ENCODE results near the gene HMOX2.

DNA sequence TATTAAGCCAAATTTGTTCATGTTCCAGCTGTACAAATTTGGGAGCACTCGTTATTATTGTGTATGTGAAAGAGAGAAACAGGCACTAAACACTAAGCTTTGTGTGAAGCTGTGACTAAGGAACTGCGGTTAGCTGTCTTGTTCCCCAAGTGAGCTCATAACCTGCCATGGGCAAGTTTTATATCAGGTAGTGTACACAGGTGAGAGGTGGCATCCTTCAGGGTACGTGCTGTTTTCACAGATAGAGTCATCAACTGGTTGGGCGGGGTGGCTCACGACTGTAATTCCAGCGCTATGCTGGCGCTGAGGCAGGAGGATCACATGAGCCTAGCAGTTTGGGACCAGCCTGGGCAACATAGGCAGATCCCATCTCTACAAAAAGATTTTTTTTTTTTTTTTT is 47.7 kb upstream of the HMOX2 start:
- no peak for TF ChIP-seq POLR2AphosphoS5 (IDR thresholded peaks at IDR 0.05)
- TF ChIP-seq, protein P1, sequence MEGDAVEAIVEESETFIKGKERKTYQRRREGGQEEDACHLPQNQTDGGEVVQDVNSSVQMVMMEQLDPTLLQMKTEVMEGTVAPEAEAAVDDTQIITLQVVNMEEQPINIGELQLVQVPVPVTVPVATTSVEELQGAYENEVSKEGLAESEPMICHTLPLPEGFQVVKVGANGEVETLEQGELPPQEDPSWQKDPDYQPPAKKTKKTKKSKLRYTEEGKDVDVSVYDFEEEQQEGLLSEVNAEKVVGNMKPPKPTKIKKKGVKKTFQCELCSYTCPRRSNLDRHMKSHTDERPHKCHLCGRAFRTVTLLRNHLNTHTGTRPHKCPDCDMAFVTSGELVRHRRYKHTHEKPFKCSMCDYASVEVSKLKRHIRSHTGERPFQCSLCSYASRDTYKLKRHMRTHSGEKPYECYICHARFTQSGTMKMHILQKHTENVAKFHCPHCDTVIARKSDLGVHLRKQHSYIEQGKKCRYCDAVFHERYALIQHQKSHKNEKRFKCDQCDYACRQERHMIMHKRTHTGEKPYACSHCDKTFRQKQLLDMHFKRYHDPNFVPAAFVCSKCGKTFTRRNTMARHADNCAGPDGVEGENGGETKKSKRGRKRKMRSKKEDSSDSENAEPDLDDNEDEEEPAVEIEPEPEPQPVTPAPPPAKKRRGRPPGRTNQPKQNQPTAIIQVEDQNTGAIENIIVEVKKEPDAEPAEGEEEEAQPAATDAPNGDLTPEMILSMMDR (IDR thresholded peaks at IDR 0.05), result no peak
- no peak for TF ChIP-seq POLR2A (IDR thresholded peaks at IDR 0.05; ENCODE audit: low read depth)

Measured in esophagus muscularis mucosa (tissue), 3 donors.